Measurements from ENCODE around the gene SLC9A8.

DNA sequence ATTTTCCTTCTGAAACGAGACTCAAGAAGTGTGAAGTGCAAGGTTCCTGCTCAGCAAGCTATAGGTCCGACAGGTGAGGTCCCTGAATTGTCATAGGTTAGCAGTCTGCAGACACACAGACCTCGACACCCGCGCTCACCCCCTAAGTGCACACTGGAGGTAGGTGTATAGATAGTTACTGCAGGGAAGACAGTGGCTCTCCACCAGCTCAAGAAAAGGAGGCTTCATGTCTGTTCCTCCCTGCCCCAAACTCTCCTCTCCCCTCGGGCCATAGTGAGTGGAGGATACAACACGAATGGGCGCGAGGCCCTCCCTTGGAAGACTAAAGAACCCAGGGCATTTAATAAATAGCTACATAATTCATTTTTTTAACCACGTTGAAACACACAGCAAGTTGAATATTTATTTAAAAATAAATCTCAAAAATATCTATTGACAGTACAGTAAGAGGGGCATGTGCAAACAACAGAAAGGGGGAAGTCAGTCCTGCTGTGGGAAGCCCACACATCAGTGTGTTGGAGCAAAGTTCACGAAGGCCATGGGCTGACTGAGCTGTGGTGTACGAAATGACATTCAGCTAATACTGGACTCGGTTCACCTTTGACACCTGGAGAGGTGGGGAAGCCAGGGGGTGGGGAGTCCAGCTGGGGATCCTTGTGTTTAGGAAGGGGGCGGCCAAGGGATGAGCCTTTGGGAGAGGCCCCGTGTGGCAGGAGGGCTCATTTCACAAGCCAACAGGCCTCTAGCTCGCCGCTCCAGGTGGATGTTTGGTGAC lies 92.0 kb downstream of the SLC9A8 start:
- TF ChIP-seq, protein P1, sequence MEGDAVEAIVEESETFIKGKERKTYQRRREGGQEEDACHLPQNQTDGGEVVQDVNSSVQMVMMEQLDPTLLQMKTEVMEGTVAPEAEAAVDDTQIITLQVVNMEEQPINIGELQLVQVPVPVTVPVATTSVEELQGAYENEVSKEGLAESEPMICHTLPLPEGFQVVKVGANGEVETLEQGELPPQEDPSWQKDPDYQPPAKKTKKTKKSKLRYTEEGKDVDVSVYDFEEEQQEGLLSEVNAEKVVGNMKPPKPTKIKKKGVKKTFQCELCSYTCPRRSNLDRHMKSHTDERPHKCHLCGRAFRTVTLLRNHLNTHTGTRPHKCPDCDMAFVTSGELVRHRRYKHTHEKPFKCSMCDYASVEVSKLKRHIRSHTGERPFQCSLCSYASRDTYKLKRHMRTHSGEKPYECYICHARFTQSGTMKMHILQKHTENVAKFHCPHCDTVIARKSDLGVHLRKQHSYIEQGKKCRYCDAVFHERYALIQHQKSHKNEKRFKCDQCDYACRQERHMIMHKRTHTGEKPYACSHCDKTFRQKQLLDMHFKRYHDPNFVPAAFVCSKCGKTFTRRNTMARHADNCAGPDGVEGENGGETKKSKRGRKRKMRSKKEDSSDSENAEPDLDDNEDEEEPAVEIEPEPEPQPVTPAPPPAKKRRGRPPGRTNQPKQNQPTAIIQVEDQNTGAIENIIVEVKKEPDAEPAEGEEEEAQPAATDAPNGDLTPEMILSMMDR (IDR thresholded peaks at IDR 0.05; ENCODE audit: insufficient read depth, low read depth, low read length): no peak
- no peak for TF ChIP-seq EZH2 (IDR thresholded peaks at IDR 0.05; ENCODE audit: insufficient read depth, low read length)

Measured in astrocyte (in vitro differentiated cells and primary cell).